HG03457 (cell line): ENCODE measurements around the gene MARK1.

Experiments used
- ATAC-seq: cut with Tn5 transposase; IDR thresholded peaks from one replicate; pipeline ENCODE4 v1.9.1; 2021; ENCODE audit warnings: moderate number of reproducible peaks; ENCODE audit not compliant: unreplicated experiment

Gene MARK1

DNA sequence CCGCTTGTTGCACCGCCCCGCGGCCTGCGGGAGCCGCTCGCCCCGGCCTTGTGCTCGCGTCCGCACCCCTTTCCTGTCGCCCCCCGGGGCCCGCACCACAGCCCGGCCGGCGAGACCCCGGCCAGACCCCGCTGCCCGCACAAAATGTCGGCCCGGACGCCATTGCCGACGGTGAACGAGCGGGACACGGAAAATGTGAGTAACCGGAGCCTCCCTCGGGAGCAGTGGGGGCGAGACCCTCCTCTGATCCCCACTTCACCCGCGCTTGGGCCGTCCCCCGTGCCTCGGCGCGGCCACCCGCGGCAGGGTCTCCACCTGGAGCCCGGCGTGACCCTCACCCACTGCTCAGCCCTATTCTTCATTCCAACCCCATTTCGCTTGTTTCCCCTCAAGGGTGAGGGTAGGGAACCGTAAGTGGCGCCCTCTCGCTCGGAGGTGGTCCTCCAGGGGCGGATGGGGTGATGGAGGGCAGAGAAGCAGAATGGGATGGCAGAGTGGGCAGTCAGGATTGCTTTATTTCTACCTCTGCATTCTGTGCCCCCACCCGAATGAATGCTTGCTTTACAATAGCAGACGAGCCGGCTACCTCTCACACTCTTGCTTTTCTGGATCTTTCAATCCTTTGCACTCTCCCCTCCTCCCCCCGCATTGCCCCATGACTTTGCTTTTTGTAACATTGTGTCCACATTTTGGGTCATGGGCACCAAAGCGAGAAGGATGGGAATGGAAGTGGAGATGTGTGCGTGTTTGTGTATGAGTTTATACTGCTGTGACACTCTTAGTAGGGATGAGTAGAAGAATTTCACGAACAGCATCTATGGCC is 954 bp downstream of the MARK1 start:
- ATAC-seq = no peak

DNA sequence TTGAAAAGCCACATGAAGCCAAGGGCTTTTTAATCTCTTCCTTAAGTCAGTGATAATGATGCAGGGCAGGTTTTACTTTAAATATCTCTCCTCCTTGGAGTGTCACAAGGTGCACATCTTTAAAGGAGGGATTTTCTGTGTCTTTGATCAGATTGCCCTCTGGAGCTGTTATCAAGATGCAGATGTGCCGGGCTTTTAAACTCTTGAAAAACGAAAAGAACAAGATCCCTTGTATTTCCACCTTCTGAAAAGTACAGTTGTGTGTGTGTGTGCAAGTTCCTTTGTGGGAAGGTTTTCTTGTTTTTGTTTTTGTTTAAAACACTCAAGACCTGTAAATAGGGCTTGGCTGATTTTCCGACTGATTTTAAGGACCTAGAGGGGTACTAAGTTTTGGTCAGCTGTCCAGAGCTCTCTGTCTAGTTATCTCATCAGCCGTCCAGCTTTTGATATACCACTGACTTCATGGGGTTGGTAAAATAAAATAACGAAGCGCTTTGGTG is 1.6 kb downstream of the MARK1 start:
- no peak for ATAC-seq

- ATAC-seq = no peak
Observed at GRCh38 chr1:220533504-220534109, 5.7 kb downstream of the MARK1 start.

DNA sequence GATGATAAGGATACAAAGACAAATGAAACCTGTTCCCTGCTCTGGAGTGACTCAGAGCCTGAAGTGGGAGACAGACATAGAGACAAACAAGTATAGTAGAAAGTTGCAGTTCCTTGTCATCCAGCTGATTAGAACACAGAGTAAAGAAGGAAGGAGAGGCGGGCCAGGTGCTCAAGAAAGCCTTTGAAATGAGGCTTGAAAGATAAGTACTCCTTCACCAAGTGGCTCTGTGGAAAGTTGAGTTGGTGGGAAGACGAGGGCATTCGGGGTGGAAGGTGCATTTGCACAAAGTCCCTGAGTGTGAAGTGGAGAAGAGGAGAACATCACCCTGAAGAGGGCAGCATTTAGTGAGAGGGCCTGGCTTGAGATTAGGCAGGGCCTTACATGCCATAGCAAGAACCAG is 17.0 kb downstream of the MARK1 start:
- ATAC-seq = no peak

- no peak for ATAC-seq
Observed at GRCh38 chr1:220550811-220551399, 23.0 kb downstream of the MARK1 start.

DNA sequence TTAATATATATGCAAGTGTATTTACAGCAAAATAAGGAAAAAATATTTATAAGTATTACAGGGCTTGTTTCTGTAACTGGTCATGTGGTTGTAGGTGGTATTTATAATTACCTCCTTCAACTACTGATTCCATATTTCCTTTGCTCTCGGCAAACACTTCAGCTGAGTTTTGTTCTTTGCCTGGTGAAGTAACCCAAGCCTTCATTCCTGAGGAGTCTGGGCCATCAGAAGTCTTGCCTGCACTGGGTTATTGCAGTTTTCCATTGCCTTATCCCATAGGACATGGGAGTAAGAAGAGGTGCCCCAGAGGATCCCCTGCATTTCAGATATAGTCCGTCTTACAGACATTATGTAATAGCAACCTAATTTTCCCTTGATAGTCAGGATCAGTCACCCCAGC is 23.8 kb downstream of the MARK1 start:
- no peak for ATAC-seq

DNA sequence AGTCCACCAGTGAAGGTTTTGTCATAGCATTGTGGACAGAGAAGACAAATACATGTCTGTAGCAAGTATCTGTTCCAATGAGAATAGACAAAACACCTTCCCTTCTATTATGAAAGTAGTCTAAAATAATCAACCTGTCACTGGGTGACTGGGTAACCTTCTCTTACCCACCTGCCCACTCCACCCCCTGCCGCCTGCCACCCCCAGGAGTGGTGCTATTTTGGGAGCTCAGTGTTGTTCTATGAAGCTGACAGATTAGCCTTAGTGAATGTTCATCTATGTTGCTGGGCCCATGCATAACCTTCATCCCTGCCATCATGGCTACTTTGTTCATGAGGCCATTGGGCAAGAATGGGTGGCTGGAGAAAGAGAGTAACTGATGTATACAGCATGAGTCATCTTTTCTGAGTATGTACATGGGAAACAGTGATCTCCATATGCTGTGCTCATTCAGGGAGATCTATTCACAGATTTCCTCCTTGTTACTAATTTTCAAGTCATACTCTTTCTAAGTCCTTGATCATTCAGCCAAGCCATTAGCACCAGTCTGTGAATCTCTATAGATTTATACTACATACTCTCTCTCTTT is 24.8 kb downstream of the MARK1 start:
- no peak for ATAC-seq

GRCh38 chr1:220556641-220557040 is 28.7 kb downstream of the MARK1 start:
- ATAC-seq = no peak

DNA sequence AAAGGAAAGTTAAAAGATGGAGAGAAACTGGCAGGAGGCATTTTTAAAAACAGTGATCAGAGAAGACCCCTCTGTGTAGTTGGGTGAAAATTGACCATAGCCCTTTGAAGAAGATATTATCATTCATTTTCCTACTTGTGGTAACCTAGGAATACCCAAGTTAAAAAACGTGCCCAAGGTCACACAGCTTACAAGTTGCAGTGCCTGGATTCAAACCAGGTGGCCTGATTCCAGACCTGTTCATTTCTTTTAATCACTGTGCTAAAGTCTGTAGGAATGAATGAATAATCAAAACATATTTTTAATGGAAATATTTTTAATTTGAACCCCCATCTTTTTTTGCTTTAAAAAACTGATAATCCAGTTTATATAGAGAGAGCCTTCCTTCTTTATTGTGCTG is 35.6 kb downstream of the MARK1 start:
- no peak for ATAC-seq

DNA sequence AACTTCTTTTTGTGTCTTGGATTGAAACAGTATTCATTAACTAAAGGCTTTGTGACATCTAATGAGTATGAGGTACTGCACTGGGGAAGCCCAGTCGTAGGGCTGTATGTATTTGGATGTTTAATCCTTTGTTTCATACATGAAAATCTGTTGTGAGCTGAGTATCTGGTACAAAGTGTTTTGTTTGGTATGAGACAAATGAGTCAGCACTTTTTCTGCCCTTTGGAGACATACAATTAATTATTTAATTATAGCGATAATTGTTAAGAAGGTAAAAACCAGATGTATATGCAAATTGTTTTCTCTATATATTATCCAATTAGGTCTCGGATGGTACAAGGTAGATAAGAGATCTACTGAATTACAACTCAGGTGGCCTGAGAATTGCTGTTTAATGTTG is 36.3 kb downstream of the MARK1 start:
- no peak for ATAC-seq

- ATAC-seq = no peak
Observed at GRCh38 chr1:220565670-220566069, 37.7 kb downstream of the MARK1 start.

GRCh38 chr1:220566869-220567268 is 38.9 kb downstream of the MARK1 start:
- ATAC-seq = no peak

DNA sequence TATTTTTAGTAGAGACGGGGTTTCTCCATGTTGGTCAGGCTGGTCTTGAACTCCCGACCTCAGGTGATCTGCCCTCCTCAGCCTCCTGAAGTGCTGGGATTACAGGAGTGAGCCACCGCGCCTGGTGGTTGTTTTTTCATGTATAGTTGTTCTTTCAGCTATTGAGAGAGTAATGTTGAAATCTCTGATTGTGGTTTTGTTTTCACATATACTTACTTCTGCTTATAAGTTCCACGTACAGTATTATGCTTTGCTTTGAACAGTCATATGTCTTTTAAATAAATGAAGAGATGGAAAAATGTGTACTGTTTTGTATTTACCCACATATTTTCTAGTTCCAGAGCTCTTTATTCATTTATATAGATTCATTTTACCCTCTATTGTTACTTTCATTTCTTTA is 44.5 kb downstream of the MARK1 start:
- no peak for ATAC-seq

GRCh38 chr1:220573836-220574235 is 45.9 kb downstream of the MARK1 start:
- no peak for ATAC-seq

DNA sequence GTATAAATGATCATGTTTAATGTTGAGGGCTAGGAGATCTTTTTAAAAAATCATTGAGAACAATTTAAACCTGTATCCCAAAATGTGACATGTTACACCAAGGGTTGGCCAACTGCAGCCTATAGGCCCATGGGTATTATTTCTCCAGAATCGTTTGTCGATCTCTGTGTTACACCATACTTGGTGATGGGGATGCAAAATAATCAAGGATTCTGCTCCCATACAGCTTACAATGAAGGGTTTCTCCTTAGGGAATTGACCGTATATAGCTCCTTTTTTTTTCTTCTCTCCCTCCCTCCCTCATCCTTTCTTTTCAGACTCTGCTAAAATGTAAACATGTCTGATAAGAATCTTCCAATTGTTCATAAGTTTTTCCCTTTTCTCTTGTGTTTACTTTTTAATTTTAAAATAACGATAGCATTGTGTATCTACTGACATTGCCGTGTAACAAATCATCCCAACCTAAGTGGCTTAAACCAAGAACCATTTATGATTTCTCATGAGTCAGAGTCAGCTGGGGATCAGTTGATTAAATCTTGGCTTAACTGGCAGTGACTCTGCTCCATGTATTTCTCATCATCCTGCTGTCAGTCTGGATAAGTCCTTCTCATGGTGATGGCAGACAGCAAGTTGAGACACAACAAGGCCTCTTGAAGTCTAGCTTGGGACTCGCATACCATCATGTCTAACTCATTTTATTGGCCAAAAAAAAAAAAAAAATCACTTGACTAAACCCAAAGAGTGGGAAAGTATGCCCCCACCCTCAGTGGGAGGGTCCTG is 48.0 kb downstream of the MARK1 start:
- no peak for ATAC-seq

DNA sequence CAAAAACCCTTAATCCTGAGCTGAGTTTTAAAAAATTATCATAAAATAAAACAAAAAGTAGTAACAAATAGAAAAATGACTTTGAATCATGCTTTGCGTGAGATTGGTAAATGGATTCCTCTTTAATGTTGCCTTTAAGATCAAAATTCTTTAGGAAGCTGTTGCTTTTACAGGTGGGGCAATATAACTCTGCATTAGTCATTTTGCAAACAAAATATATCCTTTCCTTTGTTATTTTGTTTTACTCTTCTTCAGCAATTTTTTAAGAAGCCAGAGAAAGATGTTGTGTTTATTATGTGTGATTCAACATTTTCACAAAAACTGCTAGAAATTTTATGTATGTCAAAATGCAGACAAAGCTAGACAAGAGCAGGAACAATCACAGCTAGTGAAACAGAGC is 50.0 kb downstream of the MARK1 start:
- no peak for ATAC-seq

GRCh38 chr1:220579317-220579716 is 51.4 kb downstream of the MARK1 start:
- no peak for ATAC-seq

GRCh38 chr1:220592714-220593113 is 64.8 kb downstream of the MARK1 start:
- ATAC-seq = no peak

- no peak for ATAC-seq
Observed at GRCh38 chr1:220594356-220594755, 66.4 kb downstream of the MARK1 start.

DNA sequence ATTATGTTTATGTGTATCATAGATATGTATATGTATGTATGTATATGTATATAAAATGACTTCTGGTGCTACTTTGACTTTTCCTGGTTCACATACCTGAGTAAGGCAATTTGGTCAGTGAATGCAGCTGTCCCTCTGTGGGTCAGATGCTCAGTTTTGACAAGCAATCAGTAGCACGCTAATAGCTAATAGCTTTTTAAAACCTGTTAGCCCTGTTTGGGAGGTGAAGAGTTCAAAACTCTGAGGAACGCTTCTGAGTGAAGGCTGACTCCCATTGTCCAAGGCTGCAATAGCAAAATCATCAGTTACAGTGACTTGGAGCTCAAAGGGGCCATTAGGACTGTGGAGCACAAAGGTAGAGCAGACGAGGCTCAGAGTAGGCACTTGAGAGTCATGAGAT is 67.2 kb downstream of the MARK1 start:
- ATAC-seq = no peak

GRCh38 chr1:220604926-220605325 is 77.0 kb downstream of the MARK1 start:
- ATAC-seq = no peak
